ENCODE measurements around the gene BMPER.

BMPER gene

GRCh38 chr7:34190299-34190698 lies 285.0 kb downstream of the BMPER start:
- TF ChIP-seq FOXP2 (optimal IDR thresholded peaks at IDR 0.05; ENCODE audit: borderline replicate concordance, extremely low read depth, extremely low read length, insufficient read depth) = no peak
- TF ChIP-seq POLR2AphosphoS5 (IDR thresholded peaks at IDR 0.05; ENCODE audit: low read depth, low read length) = no peak
- no peak for TF ChIP-seq TAF1 (IDR thresholded peaks at IDR 0.05; ENCODE audit: borderline replicate concordance, insufficient read depth, low read length)

- TF ChIP-seq SIN3A (IDR thresholded peaks at IDR 0.05; ENCODE audit: borderline replicate concordance, insufficient read depth, low read length) (no peak), FOXP2 (optimal IDR thresholded peaks at IDR 0.05; ENCODE audit: borderline replicate concordance, extremely low read depth, extremely low read length, insufficient read depth) (no peak), REST (IDR thresholded peaks at IDR 0.05; ENCODE audit: insufficient read depth in 1 of 2, low read depth in 2 of 2, low read length in 2 of 2) (no peak), TAF1 (IDR thresholded peaks at IDR 0.05; ENCODE audit: borderline replicate concordance, insufficient read depth, low read length) (no peak), POLR2AphosphoS5 (IDR thresholded peaks at IDR 0.05; ENCODE audit: low read depth, low read length) (no peak)
Measured at GRCh38 chr7:34191162-34191561, 285.8 kb downstream of the BMPER start.

- TF ChIP-seq REST (IDR thresholded peaks at IDR 0.05; ENCODE audit: insufficient read depth in 1 of 2, low read depth in 2 of 2, low read length in 2 of 2) (no peak), TAF1 (IDR thresholded peaks at IDR 0.05; ENCODE audit: borderline replicate concordance, insufficient read depth, low read length) (no peak), POLR2AphosphoS5 (IDR thresholded peaks at IDR 0.05; ENCODE audit: low read depth, low read length) (no peak), SIN3A (IDR thresholded peaks at IDR 0.05; ENCODE audit: borderline replicate concordance, insufficient read depth, low read length) (no peak), FOXP2 (optimal IDR thresholded peaks at IDR 0.05; ENCODE audit: borderline replicate concordance, extremely low read depth, extremely low read length, insufficient read depth) (no peak)
Measured at GRCh38 chr7:34191771-34192479, 286.6 kb downstream of the BMPER start.

- TF ChIP-seq REST (IDR thresholded peaks at IDR 0.05; ENCODE audit: insufficient read depth in 1 of 2, low read depth in 2 of 2, low read length in 2 of 2) (no peak), TAF1 (IDR thresholded peaks at IDR 0.05; ENCODE audit: borderline replicate concordance, insufficient read depth, low read length) (no peak), FOXP2 (optimal IDR thresholded peaks at IDR 0.05; ENCODE audit: borderline replicate concordance, extremely low read depth, extremely low read length, insufficient read depth) (no peak), POLR2AphosphoS5 (IDR thresholded peaks at IDR 0.05; ENCODE audit: low read depth, low read length) (no peak), SIN3A (IDR thresholded peaks at IDR 0.05; ENCODE audit: borderline replicate concordance, insufficient read depth, low read length) (no peak)
Measured at GRCh38 chr7:34192906-34193305, 287.6 kb downstream of the BMPER start.

- TF ChIP-seq TAF1 (IDR thresholded peaks at IDR 0.05; ENCODE audit: borderline replicate concordance, insufficient read depth, low read length) = no peak
- TF ChIP-seq FOXP2 (optimal IDR thresholded peaks at IDR 0.05; ENCODE audit: borderline replicate concordance, extremely low read depth, extremely low read length, insufficient read depth) = no peak
- no peak for TF ChIP-seq SIN3A (IDR thresholded peaks at IDR 0.05; ENCODE audit: borderline replicate concordance, insufficient read depth, low read length)
- no peak for TF ChIP-seq POLR2AphosphoS5 (IDR thresholded peaks at IDR 0.05; ENCODE audit: low read depth, low read length)
- TF ChIP-seq REST (IDR thresholded peaks at IDR 0.05; ENCODE audit: insufficient read depth in 1 of 2, low read depth in 2 of 2, low read length in 2 of 2) = no peak
Measured at GRCh38 chr7:34198231-34198641, 292.9 kb downstream of the BMPER start.
